K562 (cell line): ENCODE results near the gene ARFGEF3. TPM values are rescaled to one million over a fixed set of nuclear protein-coding genes. Genes with fewer than 3 reads are reported as not detected.

Source experiments
- ATAC-seq: fragments of 200-7000 bp; cut with Tn5 transposase; 3 replicates; pipeline ENCODE4 v1.9.1; 2020; ENCODE audit warnings: moderate library complexity
- BruUV-seq: library from RNA; stranded (reverse); fragments of 400-500 nt; replicated peaks from 2 replicates; lab custom pipeline; 2021; lab: Mats Ljungman, UMichigan
- CTCF ChIA-PET: fragments of 300-600 bp; formaldehyde crosslinking; extraction: SDS; loops from one replicate; lab custom pipeline; 2021; ENCODE audit warnings: low intra/inter-chr PET ratio; lab: Yijun Ruan, JAX
- POLR2A ChIA-PET: fragments of 300-600, 350-650 bp; sonication (Branson Sonifier 250); formaldehyde crosslinking; extraction: SDS; loops from one replicate; lab custom pipeline; 2021; ENCODE audit warnings: antibody characterized with exemption, inconsistent platforms; lab: Yijun Ruan, JAX
- DNase-seq, 4 experiments: peaks; one replicate each; pipeline versions ENCODE4 v3.0.0 to v3.0.0-alpha.2; 2011 to 2018; ENCODE audit warnings: low spot score in 3 of 4, mixed read lengths in 3 of 4; ENCODE audit errors: extremely low read depth in 1 of 4
- FAIRE-seq: peaks from 2 replicates; lab custom pipeline; 2011; peaks lifted over from hg19 to GRCh38; lab: Jason Lieb, UNC
- H2AFZ ChIP-seq: 2 replicates; pipeline ENCODE4 v1.6.0; 2011; ENCODE audit warnings: low read depth, low read length, control low read depth, inconsistent platforms
- H3K27ac ChIP-seq: fragments of 200-600 bp; 3 replicates; pipeline ENCODE4 v1.8.0; 2011; ENCODE audit warnings: low read depth, mild to moderate bottlenecking, control low read depth, inconsistent platforms, low read length, moderate library complexity, mixed read lengths; ENCODE audit errors: extremely low read depth
- H3K27me3 ChIP-seq, 2 experiments: fragments of 300-600 bp in 1 of 2; 2 replicates in 1 of 2; 3 replicates in 1 of 2; pipeline versions ENCODE4 v1.6.0 to v1.8.0; 2011; ENCODE audit warnings: inconsistent platforms in 2 of 2, low read length in 2 of 2, mild to moderate bottlenecking in 1 of 2, mixed read lengths in 1 of 2, moderate library complexity in 1 of 2; ENCODE audit not compliant: control insufficient read depth in 2 of 2, insufficient read depth in 2 of 2
- H3K36me3 ChIP-seq: fragments of 300-600 bp; 3 replicates; pipeline ENCODE4 v1.8.0; 2011; ENCODE audit warnings: mild to moderate bottlenecking, low read length, inconsistent platforms; ENCODE audit not compliant: control insufficient read depth, insufficient read depth
- H3K4me1 ChIP-seq, 2 experiments: fragments of 200-600 bp in 1 of 2; replicated peaks in 1 of 2; 2 replicates in 1 of 2; 3 replicates in 1 of 2; pipeline versions ENCODE4 v1.5.1 to v1.8.0; 2011; ENCODE audit warnings: inconsistent platforms in 2 of 2, low read length in 2 of 2, mild to moderate bottlenecking in 1 of 2, mixed read lengths in 1 of 2, moderate library complexity in 1 of 2; ENCODE audit not compliant: control insufficient read depth in 2 of 2, insufficient read depth in 2 of 2
- H3K4me2 ChIP-seq: 2 replicates; pipeline ENCODE4 v1.6.1; 2011; ENCODE audit warnings: low read length, control low read depth, inconsistent platforms, mixed read lengths; ENCODE audit not compliant: insufficient read depth
- H3K4me3 ChIP-seq: fragments of 200-600 bp; sonication (generic), shearing (Covaris generic); 2 replicates; pipeline ENCODE4 v1.5.1; 2016; ENCODE audit warnings: control low read depth, inconsistent platforms
- H3K79me2 ChIP-seq: fragments of 200-600 bp; 3 replicates; pipeline ENCODE4 v1.8.0; 2011; ENCODE audit warnings: low read length, inconsistent platforms; ENCODE audit not compliant: control insufficient read depth, insufficient read depth
- H3K9ac ChIP-seq, 2 experiments: 2 replicates each; pipeline versions ENCODE4 v1.6.0 to v1.6.1; 2011; ENCODE audit warnings: low read depth in 2 of 2, low read length in 2 of 2, control low read depth in 1 of 2, inconsistent platforms in 1 of 2, mild to moderate bottlenecking in 1 of 2, mixed read lengths in 1 of 2; ENCODE audit not compliant: insufficient read depth in 1 of 2
- H3K9me1 ChIP-seq: one replicate; pipeline ENCODE4 v1.6.0; 2011; ENCODE audit warnings: inconsistent platforms, mild to moderate bottlenecking, low read length, moderate library complexity; ENCODE audit not compliant: control insufficient read depth, insufficient read depth
- H3K9me3 ChIP-seq: replicated peaks from 2 replicates; pipeline ENCODE4 v1.5.1; 2011; ENCODE audit warnings: low read depth, low read length, inconsistent platforms; ENCODE audit not compliant: control insufficient read depth, insufficient read depth
- H4K20me1 ChIP-seq: replicated peaks from 2 replicates; pipeline ENCODE4 v1.6.1; 2011; ENCODE audit warnings: low read length, inconsistent platforms, mixed read lengths; ENCODE audit not compliant: control insufficient read depth, insufficient read depth
- ARID1B ChIP-seq: fragments of 450-650 bp; IDR thresholded peaks from 2 replicates; pipeline ENCODE4 v1.6.1; 2016; ENCODE audit warnings: antibody characterized with exemption, mild to moderate bottlenecking, inconsistent platforms
- BRD9 ChIP-seq: fragments of 450-650 bp; IDR thresholded peaks from 2 replicates; pipeline ENCODE4 v1.6.1; 2018; ENCODE audit warnings: low read depth; ENCODE audit not compliant: partially characterized antibody
- EZH2 ChIP-seq: IDR thresholded peaks from 2 replicates; pipeline ENCODE4 v1.6.1; 2012; ENCODE audit warnings: low read depth, mild to moderate bottlenecking, inconsistent platforms, low read length, borderline replicate concordance
- PHB ChIP-seq: fragments of 250-450 bp; sonication (Bioruptor Pico); IDR thresholded peaks from 2 replicates; pipeline ENCODE4 v1.5.0; 2021
- RBM22 ChIP-seq: fragments of 200-400 bp; formaldehyde crosslinking; IDR thresholded peaks from 2 replicates; pipeline ENCODE4 v1.6.1; 2018; ENCODE audit warnings: low read length, low read depth; ENCODE audit not compliant: poor library complexity, severe bottlenecking
- RNF2 ChIP-seq: sonication (generic); IDR thresholded peaks from 2 replicates; pipeline ENCODE4 v1.6.1; 2016
- TCFL5 ChIP-seq: fragments of 250-450 bp; sonication (Bioruptor Pico); conservative IDR thresholded peaks from 2 replicates; pipeline ENCODE4 v1.6.1; 2021; ENCODE audit warnings: mild to moderate bottlenecking, moderate library complexity, matching md5 sums
- TEAD2 ChIP-seq: fragments of 450-650 bp; IDR thresholded peaks from 2 replicates; pipeline ENCODE4 v1.6.1; 2016; ENCODE audit warnings: missing genetic modification characterization, control low read depth, missing compliant biosample characterization
- ZBTB7A ChIP-seq: IDR thresholded peaks from 2 replicates; pipeline ENCODE4 v1.6.1; 2011; ENCODE audit warnings: low read depth, mild to moderate bottlenecking, low read length, moderate library complexity, borderline replicate concordance; ENCODE audit not compliant: control insufficient read depth
- WGBS: fragments of 100-300 bp; shearing (Covaris generic); methylation state at CpG from one replicate; pipeline ENCODE4 v1.1.6; 2016; ENCODE audit warnings: low coverage, mixed read lengths; ENCODE audit not compliant: insufficient coverage; ENCODE audit errors: missing lambda C conversion rate; 5-methylcytosine and 5-hydroxymethylcytosine counted together
- in situ Hi-C: fragments of 300-500 bp; cut with MboI; formaldehyde crosslinking; loops from 4 replicates; pipeline ENCODE4 v1.15.0; 2018; ENCODE audit warnings: inconsistent platforms, mixed read lengths
- intact Hi-C: fragments of 100-400 bp; cut with micrococcal nuclease; formaldehyde crosslinking; loops from 2 replicates; pipeline ENCODE4 v1.14.2; 2022
- polyA plus RNA-seq, 8 experiments: library from polyadenylated mRNA; depleted of rRNA in 4 of 8; stranded (reverse) in 5 of 8; unstranded in 3 of 8; fragments of >200 nt; fragmentation: Nextera tagmentation in 2 of 8; fragmentation: Illumina TruSeq in 1 of 8; extraction: Ambion mirVana in 2 of 8; extraction: Trizol in 1 of 8; gene quantifications; 2 replicates each; pipeline versions ENCODE4 v1.2.1 to v1.2.3, GENCODE V29; 2011 to 2014; ENCODE audit warnings: inconsistent platforms in 1 of 8, missing spikeins in 1 of 8
- total RNA-seq, 7 experiments: library from RNA; depleted of rRNA in 6 of 7; stranded (reverse); fragments of >200 nt in 6 of 7; fragmentation: Illumina TruSeq in 2 of 7; extraction: Trizol in 2 of 7; gene quantifications; 2 replicates each; pipeline versions ENCODE4 v1.2.1 to v1.2.3, GENCODE V29; 2011 to 2021; ENCODE audit warnings: low replicate concordance in 1 of 7
- TF ChIP-seq, protein P1 (sequence below): fragments of 450-650 bp; IDR thresholded peaks from 2 replicates; pipeline ENCODE4 v1.6.1; 2016
- TF ChIP-seq, protein P2 (sequence below): sonication (generic); formaldehyde crosslinking; IDR thresholded peaks from 2 replicates; pipeline ENCODE4 v1.8.0; 2022; ENCODE audit warnings: missing genetic modification reagents, mild to moderate bottlenecking, moderate library complexity, borderline replicate concordance
- TF ChIP-seq, protein P3 (sequence below): fragments of 250-450 bp; sonication (Bioruptor Pico); IDR thresholded peaks from 2 replicates; pipeline ENCODE4 v1.5.0; 2020; ENCODE audit warnings: mild to moderate bottlenecking

Gene ARFGEF3
- total and polyA plus RNA-seq, 9 of the 15 experiments (the other 6 are each of a cell fraction or from before 2014, with no cell fraction given): under 0.01 to 0.02 TPM; not detected in 7

DNA sequence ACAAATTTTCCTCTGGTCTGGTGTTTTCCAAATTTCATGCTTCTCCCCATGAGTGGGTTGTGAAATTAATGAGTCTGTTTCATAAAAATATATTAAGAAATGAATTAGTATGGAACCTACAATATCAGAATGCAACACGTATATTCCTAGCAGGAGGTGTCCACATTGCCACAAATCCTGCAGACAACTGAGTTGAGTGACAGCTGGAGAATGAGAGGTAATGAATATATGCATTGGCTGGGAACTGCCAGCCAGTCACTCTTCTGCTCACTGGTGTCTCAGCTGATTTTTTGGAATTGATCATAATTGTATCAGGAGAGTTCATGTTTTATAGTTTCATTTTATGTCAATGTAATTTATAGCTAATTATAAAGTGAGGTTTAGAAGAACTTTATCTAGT lies 6.3 kb upstream of the ARFGEF3 start:
- Histone ChIP-seq H3K27ac (no peak overlapping the region), H3K27me3 (peaks cover 0 to 3% of the 10 kb centered on the region in 2 experiments; a peak in 3 of 5 replicates), H3K9me3 (no peaks in the 10 kb centered on the region), H3K79me2 (no peaks in the 10 kb centered on the region), H3K36me3 (no peaks in the 10 kb centered on the region), H3K9me1 (no peaks in the 10 kb centered on the region), H3K4me3 (no peak overlapping the region), H2AFZ (no peak overlapping the region), H3K9ac (no peak overlapping the region), H4K20me1 (no peaks in the 10 kb centered on the region), H3K4me2 (no peak overlapping the region), H3K4me1 (no peaks in the 10 kb centered on the region)
- no TSS peak for BruUV-seq
- FAIRE-seq (no peak), DNase-seq (no peak), ATAC-seq (no peak)
- CTCF ChIA-PET: no interaction called here
- 0% methylated on average over 1 of the region's 1 CpG for WGBS
- POLR2A ChIA-PET: interaction anchor here (0.8 to 1.3 kb wide), 2 partner anchors 9 to 693 kb away, joined by 3 to 4 read pairs; no protein-coding TSS in a partner anchor
- intact Hi-C loops: no loop called here
- TF ChIP-seq ZBTB7A: no peak
- TF ChIP-seq, protein P1, sequence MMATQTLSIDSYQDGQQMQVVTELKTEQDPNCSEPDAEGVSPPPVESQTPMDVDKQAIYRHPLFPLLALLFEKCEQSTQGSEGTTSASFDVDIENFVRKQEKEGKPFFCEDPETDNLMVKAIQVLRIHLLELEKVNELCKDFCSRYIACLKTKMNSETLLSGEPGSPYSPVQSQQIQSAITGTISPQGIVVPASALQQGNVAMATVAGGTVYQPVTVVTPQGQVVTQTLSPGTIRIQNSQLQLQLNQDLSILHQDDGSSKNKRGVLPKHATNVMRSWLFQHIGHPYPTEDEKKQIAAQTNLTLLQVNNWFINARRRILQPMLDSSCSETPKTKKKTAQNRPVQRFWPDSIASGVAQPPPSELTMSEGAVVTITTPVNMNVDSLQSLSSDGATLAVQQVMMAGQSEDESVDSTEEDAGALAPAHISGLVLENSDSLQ: peak; percentile 23; the same call in 1 of the 2 replicates
- in situ Hi-C loops: no loop called here

DNA sequence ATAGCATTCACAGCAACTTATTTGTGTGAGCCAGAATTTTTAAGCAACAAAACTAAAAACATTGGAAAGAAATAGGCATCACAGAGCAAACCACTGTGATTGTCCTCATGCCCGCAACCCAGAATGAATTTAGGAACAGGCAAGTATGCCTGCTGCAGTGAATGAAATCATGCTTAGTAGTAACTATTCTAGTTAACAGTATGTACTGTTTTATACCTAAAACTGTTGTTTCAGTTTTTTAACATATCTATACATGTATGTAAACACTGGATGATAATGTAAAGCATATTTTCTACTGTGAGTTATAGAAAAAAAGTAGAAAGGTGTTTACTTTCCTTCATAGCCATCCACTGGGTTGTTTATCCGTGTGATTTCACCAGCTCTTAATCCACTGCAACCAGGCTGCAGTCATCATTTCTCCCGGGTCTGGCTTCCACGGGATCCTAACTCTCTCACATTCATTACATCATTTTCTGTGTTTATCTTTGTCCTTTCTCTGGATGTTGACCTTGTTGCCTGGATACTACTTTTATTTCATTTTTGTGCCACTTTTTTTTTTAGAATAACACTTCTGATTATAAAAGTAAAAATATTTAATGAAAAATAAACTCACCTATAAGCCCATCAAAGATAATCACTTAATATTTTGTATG lies 3.6 kb upstream of the ARFGEF3 start:
- BruUV-seq: no TSS peak
- H3K79me2 ChIP-seq: no peaks in the 10 kb centered on the region
- no peaks in the 10 kb centered on the region for H3K9me3 ChIP-seq
- in situ Hi-C loops (no loop called here), intact Hi-C loops (no loop called here)
- no peak for ATAC-seq
- no peak overlapping the region for H3K4me3 ChIP-seq
- peaks cover 17 to 26% of the 10 kb centered on the region in 2 experiments for H3K27me3 ChIP-seq
- no peak for DNase-seq
- no peaks in the 10 kb centered on the region; the same call in 1 of the 2 replicates for H4K20me1 ChIP-seq
- H3K9me1 ChIP-seq: no peaks in the 10 kb centered on the region
- no peaks in the 10 kb centered on the region for H3K36me3 ChIP-seq
- ChIA-PET POLR2A (interaction anchor here (0.7 kb wide), 1 partner anchor 17 kb away, joined by 3 read pairs; no protein-coding TSS in a partner anchor), CTCF (no interaction called here)
- H3K4me1 ChIP-seq: peaks cover 0 to 12% of the 10 kb centered on the region in 2 experiments; a peak in 2 of 5 replicates
- no peak overlapping the region for H3K27ac ChIP-seq
- FAIRE-seq: no peak
- WGBS: 0% methylated on average over 4 of the region's 4 CpGs
- H3K9ac ChIP-seq: no peak overlapping the region
- no peak overlapping the region for H2AFZ ChIP-seq
- TF ChIP-seq, protein P2, sequence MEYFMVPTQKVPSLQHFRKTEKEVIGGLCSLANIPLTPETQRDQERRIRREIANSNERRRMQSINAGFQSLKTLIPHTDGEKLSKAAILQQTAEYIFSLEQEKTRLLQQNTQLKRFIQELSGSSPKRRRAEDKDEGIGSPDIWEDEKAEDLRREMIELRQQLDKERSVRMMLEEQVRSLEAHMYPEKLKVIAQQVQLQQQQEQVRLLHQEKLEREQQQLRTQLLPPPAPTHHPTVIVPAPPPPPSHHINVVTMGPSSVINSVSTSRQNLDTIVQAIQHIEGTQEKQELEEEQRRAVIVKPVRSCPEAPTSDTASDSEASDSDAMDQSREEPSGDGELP (CRISPR knock-in tag): no peak
- TF ChIP-seq RBM22: no peak
- TF ChIP-seq PHB (CRISPR knock-in tag): no peak
- TF ChIP-seq, protein P3, sequence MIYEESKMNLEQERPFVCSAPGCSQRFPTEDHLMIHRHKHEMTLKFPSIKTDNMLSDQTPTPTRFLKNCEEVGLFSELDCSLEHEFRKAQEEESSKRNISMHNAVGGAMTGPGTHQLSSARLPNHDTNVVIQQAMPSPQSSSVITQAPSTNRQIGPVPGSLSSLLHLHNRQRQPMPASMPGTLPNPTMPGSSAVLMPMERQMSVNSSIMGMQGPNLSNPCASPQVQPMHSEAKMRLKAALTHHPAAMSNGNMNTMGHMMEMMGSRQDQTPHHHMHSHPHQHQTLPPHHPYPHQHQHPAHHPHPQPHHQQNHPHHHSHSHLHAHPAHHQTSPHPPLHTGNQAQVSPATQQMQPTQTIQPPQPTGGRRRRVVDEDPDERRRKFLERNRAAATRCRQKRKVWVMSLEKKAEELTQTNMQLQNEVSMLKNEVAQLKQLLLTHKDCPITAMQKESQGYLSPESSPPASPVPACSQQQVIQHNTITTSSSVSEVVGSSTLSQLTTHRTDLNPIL: no peak
- TF ChIP-seq ARID1B: no peak
- TF ChIP-seq TEAD2 (tag): no peak
- no peak for TF ChIP-seq EZH2
- no peak for TF ChIP-seq TCFL5 (CRISPR knock-in tag)
- no peak for TF ChIP-seq BRD9
- TF ChIP-seq RNF2: no peak
- no peak overlapping the region for H3K4me2 ChIP-seq
